Mesothelial cell of epicardium (in vitro differentiated cells): ENCODE data around the gene ZG16B. TPM values are rescaled to one million over a fixed set of nuclear protein-coding genes. Genes with fewer than 3 reads are reported as not detected.

Experiments
- DNase-seq, 2 experiments: peaks; one replicate each; pipeline ENCODE4 v3.0.0; 2021; ENCODE audit warnings: low spot score in 2 of 2; ENCODE audit not compliant: unreplicated experiment in 2 of 2
- H3K27ac Mint-ChIP-seq: 2 replicates; pipeline ENCODE4 v1.8.0; 2021; ENCODE audit warnings: mixed read lengths
- H3K27me3 Mint-ChIP-seq: 2 replicates; pipeline ENCODE4 v1.8.0; 2021; ENCODE audit warnings: low read depth, mixed read lengths
- H3K36me3 Mint-ChIP-seq: 2 replicates; pipeline ENCODE4 v1.8.0; 2021; ENCODE audit warnings: mixed read lengths
- H3K4me1 Mint-ChIP-seq: 2 replicates; pipeline ENCODE4 v1.8.0; 2021; ENCODE audit warnings: mixed read lengths
- H3K4me3 Mint-ChIP-seq: 2 replicates; pipeline ENCODE4 v1.8.0; 2021; ENCODE audit warnings: mild to moderate bottlenecking, moderate library complexity, mixed read lengths
- H3K9me3 Mint-ChIP-seq: 2 replicates; pipeline ENCODE4 v1.8.0; 2021; ENCODE audit warnings: mixed read lengths
- total RNA-seq: library from RNA; stranded (reverse); gene quantifications from 3 replicates; pipeline ENCODE4 v1.2.1, GENCODE V29; 2021
- TF ChIP-seq, protein P1 (sequence below): fragments of 200-600 bp; sonication (generic); IDR thresholded peaks from one replicate; pipeline ENCODE4 v1.5.0; 2021; ENCODE audit warnings: antibody characterized with exemption; ENCODE audit not compliant: unreplicated experiment

The ZG16B gene
- total RNA-seq, 1 donor from 2014 or later: 0.51 TPM

- DNase-seq: no peak
- peaks cover 11% of the 10 kb centered on the region for H3K27me3 Mint-ChIP-seq
- H3K9me3 Mint-ChIP-seq: no peaks in the 10 kb centered on the region
- H3K4me3 Mint-ChIP-seq: no peak overlapping the region
- no peak overlapping the region for H3K27ac Mint-ChIP-seq
- TF ChIP-seq, protein P1, sequence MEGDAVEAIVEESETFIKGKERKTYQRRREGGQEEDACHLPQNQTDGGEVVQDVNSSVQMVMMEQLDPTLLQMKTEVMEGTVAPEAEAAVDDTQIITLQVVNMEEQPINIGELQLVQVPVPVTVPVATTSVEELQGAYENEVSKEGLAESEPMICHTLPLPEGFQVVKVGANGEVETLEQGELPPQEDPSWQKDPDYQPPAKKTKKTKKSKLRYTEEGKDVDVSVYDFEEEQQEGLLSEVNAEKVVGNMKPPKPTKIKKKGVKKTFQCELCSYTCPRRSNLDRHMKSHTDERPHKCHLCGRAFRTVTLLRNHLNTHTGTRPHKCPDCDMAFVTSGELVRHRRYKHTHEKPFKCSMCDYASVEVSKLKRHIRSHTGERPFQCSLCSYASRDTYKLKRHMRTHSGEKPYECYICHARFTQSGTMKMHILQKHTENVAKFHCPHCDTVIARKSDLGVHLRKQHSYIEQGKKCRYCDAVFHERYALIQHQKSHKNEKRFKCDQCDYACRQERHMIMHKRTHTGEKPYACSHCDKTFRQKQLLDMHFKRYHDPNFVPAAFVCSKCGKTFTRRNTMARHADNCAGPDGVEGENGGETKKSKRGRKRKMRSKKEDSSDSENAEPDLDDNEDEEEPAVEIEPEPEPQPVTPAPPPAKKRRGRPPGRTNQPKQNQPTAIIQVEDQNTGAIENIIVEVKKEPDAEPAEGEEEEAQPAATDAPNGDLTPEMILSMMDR: no peak
- H3K4me1 Mint-ChIP-seq: no peaks in the 10 kb centered on the region
- H3K36me3 Mint-ChIP-seq: no peaks in the 10 kb centered on the region
Measured at GRCh38 chr16:2822496-2822895, 7.6 kb upstream of the ZG16B start.

DNA sequence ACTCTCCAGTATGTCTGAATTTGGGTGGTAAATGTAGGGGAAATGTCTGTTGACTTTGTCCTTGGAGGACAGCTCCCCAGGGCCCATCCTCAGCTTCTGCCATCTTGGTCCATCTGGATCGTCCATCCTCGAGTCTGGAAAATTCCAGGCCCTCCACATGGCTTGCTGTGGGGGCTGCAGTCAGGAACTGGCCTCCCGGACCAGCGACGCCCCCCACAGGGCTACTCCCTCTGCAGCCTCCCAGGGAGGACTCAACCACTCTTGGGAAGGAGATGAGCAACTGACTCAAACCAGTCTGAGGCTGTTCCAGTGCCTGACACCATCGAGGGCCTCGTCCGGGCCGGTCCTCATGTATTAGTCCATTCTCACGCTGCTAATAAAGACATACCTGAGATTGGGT lies 5.5 kb upstream of the ZG16B start:
- Mint-ChIP-seq H3K4me1 (no peaks in the 10 kb centered on the region), H3K9me3 (no peaks in the 10 kb centered on the region), H3K27me3 (peaks cover 6% of the 10 kb centered on the region), H3K36me3 (no peaks in the 10 kb centered on the region), H3K27ac (no peak overlapping the region), H3K4me3 (no peak overlapping the region)
- TF ChIP-seq, protein P1: no peak
- DNase-seq: no peak

GRCh38 chr16:2825049-2825742 lies 4.9 kb upstream of the ZG16B start:
- Mint-ChIP-seq H3K27me3 (peaks cover 6% of the 10 kb centered on the region), H3K4me3 (no peak overlapping the region), H3K36me3 (no peaks in the 10 kb centered on the region), H3K9me3 (no peaks in the 10 kb centered on the region), H3K4me1 (no peaks in the 10 kb centered on the region), H3K27ac (no peak overlapping the region)
- TF ChIP-seq, protein P1: no peak
- DNase-seq: no peak

- no peak overlapping the region for H3K4me3 Mint-ChIP-seq
- TF ChIP-seq, protein P1: no peak
- no peaks in the 10 kb centered on the region for H3K36me3 Mint-ChIP-seq
- no peaks in the 10 kb centered on the region for H3K4me1 Mint-ChIP-seq
- DNase-seq: no peak
- H3K27ac Mint-ChIP-seq: no peak overlapping the region
- peaks cover 6% of the 10 kb centered on the region for H3K27me3 Mint-ChIP-seq
- no peaks in the 10 kb centered on the region for H3K9me3 Mint-ChIP-seq
Measured at GRCh38 chr16:2825906-2826305, 4.2 kb upstream of the ZG16B start.

DNA sequence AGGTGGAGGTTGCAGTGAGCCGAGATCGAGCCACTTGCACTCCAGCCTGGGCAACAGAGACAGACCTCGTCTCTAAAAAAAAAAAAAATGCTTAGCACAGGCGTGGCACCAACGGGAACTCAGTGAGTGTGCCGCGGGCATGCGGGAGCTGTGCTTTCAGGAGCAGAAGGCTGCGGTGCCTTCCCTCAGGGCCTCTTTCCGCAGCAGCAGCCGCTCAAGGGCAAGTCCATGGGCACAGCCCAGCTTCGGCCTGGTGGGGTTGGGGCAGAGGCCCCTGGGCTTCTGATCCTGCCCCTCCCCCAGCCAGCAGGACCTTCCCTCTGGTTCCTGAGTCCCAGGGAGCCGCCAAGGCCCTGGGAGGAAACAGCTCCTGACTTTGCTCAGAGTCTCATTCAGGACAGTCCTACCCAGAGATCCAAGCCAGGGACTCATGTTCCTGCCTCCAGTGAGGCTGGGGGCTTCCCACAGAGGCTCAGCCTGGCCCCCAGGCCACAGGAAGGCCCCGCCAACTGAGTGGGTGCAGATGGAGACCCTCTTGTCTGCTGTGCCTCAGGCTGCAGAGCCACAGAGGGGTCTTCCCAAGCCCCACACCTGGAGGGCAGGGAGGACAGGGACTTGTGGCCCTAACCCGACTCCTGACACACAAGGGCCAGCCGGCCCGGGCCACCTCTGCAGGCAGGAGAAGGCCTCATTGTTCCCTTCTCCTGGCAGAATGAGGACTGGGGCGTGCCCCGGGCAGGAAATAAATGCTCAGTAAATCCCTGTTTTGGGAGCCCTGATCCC lies 3.3 kb upstream of the ZG16B start:
- H3K4me1 Mint-ChIP-seq: no peaks in the 10 kb centered on the region
- H3K27ac Mint-ChIP-seq: no peak overlapping the region
- H3K9me3 Mint-ChIP-seq: no peaks in the 10 kb centered on the region
- H3K4me3 Mint-ChIP-seq: no peak overlapping the region
- H3K36me3 Mint-ChIP-seq: no peaks in the 10 kb centered on the region
- no peak for DNase-seq
- H3K27me3 Mint-ChIP-seq: peaks cover 6% of the 10 kb centered on the region
- TF ChIP-seq, protein P1: no peak
